Stimulated activated naive CD8-positive, alpha-beta T cell treated with anti-CD3 and anti-CD28 coated beads, Interleukin-15, Interleukin-2, amounts not matched to agents 100 ng/mL and 50 ng/mL, for 24 hours (primary cell): ENCODE data around the gene BTBD19.
"Not testable (repeated sequence)": the region's sequence is repeated elsewhere in the genome, so short reads cannot be mapped to it uniquely, and the experiment has no call there.

Source experiments
- H3K27ac Mint-ChIP-seq: one replicate; pipeline ENCODE4 v1.8.0; 2021; ENCODE audit warnings: mild to moderate bottlenecking, mixed read lengths
- H3K27me3 Mint-ChIP-seq: one replicate; pipeline ENCODE4 v1.8.0; 2021; ENCODE audit warnings: mixed read lengths
- H3K36me3 Mint-ChIP-seq: one replicate; pipeline ENCODE4 v1.8.0; 2021; ENCODE audit warnings: low read depth, mixed read lengths
- H3K4me1 Mint-ChIP-seq: one replicate; pipeline ENCODE4 v1.8.0; 2021; ENCODE audit warnings: low read depth, mixed read lengths
- H3K4me3 Mint-ChIP-seq: one replicate; pipeline ENCODE4 v1.8.0; 2021; ENCODE audit warnings: mild to moderate bottlenecking, mixed read lengths
- H3K9me3 Mint-ChIP-seq: one replicate; pipeline ENCODE4 v1.8.0; 2021; ENCODE audit warnings: mixed read lengths

Gene BTBD19

GRCh38 chr1:44826375-44827196 is 18.3 kb downstream of the BTBD19 start:
- Mint-ChIP-seq H3K36me3 (no peaks in the 10 kb centered on the region), H3K27ac (no peak overlapping the region), H3K27me3 (no peaks in the 10 kb centered on the region), H3K9me3 (no peaks in the 10 kb centered on the region), H3K4me1 (no peaks in the 10 kb centered on the region), H3K4me3 (no peak overlapping the region)

- Mint-ChIP-seq H3K36me3 (no peaks in the 10 kb centered on the region), H3K4me1 (no peaks in the 10 kb centered on the region), H3K27ac (no peak overlapping the region), H3K27me3 (no peaks in the 10 kb centered on the region), H3K9me3 (no peaks in the 10 kb centered on the region), H3K4me3 (no peak overlapping the region)
Measured at GRCh38 chr1:44827197-44828002, 19.1 kb downstream of the BTBD19 start.

- no peaks in the 10 kb centered on the region for H3K27me3 Mint-ChIP-seq
- no peak overlapping the region for H3K4me3 Mint-ChIP-seq
- H3K4me1 Mint-ChIP-seq: no peaks in the 10 kb centered on the region
- H3K9me3 Mint-ChIP-seq: no peaks in the 10 kb centered on the region
- no peak overlapping the region for H3K27ac Mint-ChIP-seq
- no peaks in the 10 kb centered on the region for H3K36me3 Mint-ChIP-seq
Measured at GRCh38 chr1:44828003-44828651, 19.8 kb downstream of the BTBD19 start.

GRCh38 chr1:44828841-44829440 is 20.6 kb downstream of the BTBD19 start:
- Mint-ChIP-seq H3K36me3 (no peaks in the 10 kb centered on the region), H3K4me1 (no peaks in the 10 kb centered on the region), H3K4me3 (no peak overlapping the region), H3K27ac (no peak overlapping the region), H3K27me3 (no peaks in the 10 kb centered on the region), H3K9me3 (no peaks in the 10 kb centered on the region)

GRCh38 chr1:44829506-44830384 is 21.4 kb downstream of the BTBD19 start:
- no peak overlapping the region for H3K4me3 Mint-ChIP-seq

GRCh38 chr1:44830900-44831304 is 22.6 kb downstream of the BTBD19 start:
- H3K9me3 Mint-ChIP-seq: no peaks in the 10 kb centered on the region
- no peaks in the 10 kb centered on the region for H3K36me3 Mint-ChIP-seq
- no peaks in the 10 kb centered on the region for H3K27me3 Mint-ChIP-seq
- H3K4me1 Mint-ChIP-seq: peaks cover 4% of the 10 kb centered on the region
- H3K4me3 Mint-ChIP-seq: no peak overlapping the region
- no peak overlapping the region for H3K27ac Mint-ChIP-seq

More at GRCh38 chr1:44829506-44830384, 21.4 kb downstream of the BTBD19 start:
- H3K27me3 Mint-ChIP-seq: no peaks in the 10 kb centered on the region
- H3K36me3 Mint-ChIP-seq: no peaks in the 10 kb centered on the region
- H3K4me1 Mint-ChIP-seq: no peaks in the 10 kb centered on the region
- no peak overlapping the region for H3K27ac Mint-ChIP-seq
- H3K9me3 Mint-ChIP-seq: no peaks in the 10 kb centered on the region

- H3K27ac Mint-ChIP-seq: no peak overlapping the region
Measured at GRCh38 chr1:44831516-44831915, 23.2 kb downstream of the BTBD19 start.

GRCh38 chr1:44832056-44832705 is 23.9 kb downstream of the BTBD19 start:
- Mint-ChIP-seq H3K27me3 (no peaks in the 10 kb centered on the region), H3K4me1 (peaks cover 6% of the 10 kb centered on the region), H3K36me3 (no peaks in the 10 kb centered on the region), H3K4me3 (no peak overlapping the region), H3K9me3 (no peaks in the 10 kb centered on the region), H3K27ac (no peak overlapping the region)

More at GRCh38 chr1:44831516-44831915, 23.2 kb downstream of the BTBD19 start:
- Mint-ChIP-seq H3K9me3 (no peaks in the 10 kb centered on the region), H3K4me3 (no peak overlapping the region), H3K27me3 (no peaks in the 10 kb centered on the region), H3K36me3 (no peaks in the 10 kb centered on the region), H3K4me1 (peaks cover 6% of the 10 kb centered on the region)

GRCh38 chr1:44834328-44834727 is 26.0 kb downstream of the BTBD19 start:
- no peak overlapping the region for H3K27ac Mint-ChIP-seq
- no peaks in the 10 kb centered on the region for H3K27me3 Mint-ChIP-seq
- H3K4me1 Mint-ChIP-seq: peaks cover 6% of the 10 kb centered on the region
- no peaks in the 10 kb centered on the region for H3K9me3 Mint-ChIP-seq
- H3K4me3 Mint-ChIP-seq: no peak overlapping the region
- no peaks in the 10 kb centered on the region for H3K36me3 Mint-ChIP-seq

GRCh38 chr1:44835738-44836675 is 27.7 kb downstream of the BTBD19 start:
- Mint-ChIP-seq H3K36me3 (no peaks in the 10 kb centered on the region), H3K9me3 (no peaks in the 10 kb centered on the region), H3K4me1 (peaks cover 6% of the 10 kb centered on the region), H3K27me3 (no peaks in the 10 kb centered on the region), H3K4me3 (no peak overlapping the region), H3K27ac (no peak overlapping the region)

- H3K9me3 Mint-ChIP-seq, H3K4me3 Mint-ChIP-seq, H3K27ac Mint-ChIP-seq, H3K36me3 Mint-ChIP-seq, H3K27me3 Mint-ChIP-seq: not testable (repeated sequence)
- peaks cover 12% of the 10 kb centered on the region for H3K4me1 Mint-ChIP-seq
Measured at GRCh38 chr1:44838294-44838693, 30.0 kb downstream of the BTBD19 start.

- H3K4me1 Mint-ChIP-seq: peaks cover 12% of the 10 kb centered on the region
- H3K4me3 Mint-ChIP-seq: no peak overlapping the region
- peaks cover 7% of the 10 kb centered on the region for H3K27me3 Mint-ChIP-seq
- H3K36me3 Mint-ChIP-seq: no peaks in the 10 kb centered on the region
- no peaks in the 10 kb centered on the region for H3K9me3 Mint-ChIP-seq
- H3K27ac Mint-ChIP-seq: no peak overlapping the region
Measured at GRCh38 chr1:44839576-44839975, 31.3 kb downstream of the BTBD19 start.

- Mint-ChIP-seq H3K36me3 (peaks cover 4% of the 10 kb centered on the region), H3K4me1 (peaks cover 5% of the 10 kb centered on the region), H3K27ac (no peak overlapping the region), H3K4me3 (peak overlapping the region; percentile 48), H3K9me3 (no peaks in the 10 kb centered on the region), H3K27me3 (peaks cover 7% of the 10 kb centered on the region)
Measured at GRCh38 chr1:44842486-44842861, 34.2 kb downstream of the BTBD19 start.
